HG02678 (cell line): Measurements from ENCODE around the gene HOXB7.

Experiments
- ATAC-seq: cut with Tn5 transposase; IDR thresholded peaks from one replicate; pipeline ENCODE4 v1.9.1; 2021; ENCODE audit warnings: mild to moderate bottlenecking, moderate library complexity; ENCODE audit not compliant: unreplicated experiment

The HOXB7 gene

DNA sequence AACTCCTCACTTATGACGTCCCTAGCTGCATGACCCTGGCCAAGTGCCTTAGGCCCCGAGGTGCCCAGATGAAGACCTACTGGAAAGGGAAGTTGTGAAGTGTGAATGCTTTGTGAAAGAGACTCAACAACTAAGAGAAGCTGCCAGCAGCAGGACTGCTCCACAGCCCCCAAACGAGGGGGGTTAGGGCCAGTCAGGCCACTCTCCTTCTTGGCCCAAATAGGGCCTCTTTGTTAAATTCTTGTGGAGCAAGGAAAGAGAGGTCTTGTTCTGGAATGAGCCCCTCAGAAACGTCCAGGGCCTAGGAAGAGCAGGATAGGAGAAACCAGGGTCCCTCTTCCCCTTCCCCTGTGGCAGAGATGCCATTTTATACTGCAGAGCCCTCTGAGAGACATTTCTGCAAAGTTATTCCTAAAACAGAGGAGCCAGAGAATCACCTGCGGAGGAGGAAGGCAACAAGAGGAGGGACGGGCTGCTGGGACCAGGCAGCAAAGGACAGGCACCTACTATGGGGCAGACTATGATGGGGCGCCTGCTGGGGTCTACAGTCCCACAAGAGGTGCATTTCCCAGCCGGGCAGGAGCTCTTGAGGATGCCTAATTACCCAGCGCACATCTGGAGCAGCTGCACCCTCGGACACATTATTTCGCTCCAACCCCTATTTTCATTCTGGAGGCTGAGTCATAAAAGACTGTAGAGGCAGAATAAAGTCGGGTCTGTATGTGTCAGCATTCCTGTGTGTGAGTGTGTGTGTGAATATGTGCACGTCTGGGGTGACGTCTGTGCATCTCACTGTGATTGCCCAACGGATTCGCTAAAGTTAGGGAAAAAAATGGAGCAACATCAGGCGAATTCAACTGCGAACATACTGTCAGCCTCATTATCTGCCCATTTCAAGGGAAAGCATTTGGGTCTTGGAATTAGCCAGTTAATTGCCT lies 26.8 kb upstream of the HOXB7 start:
- ATAC-seq: no peak

DNA sequence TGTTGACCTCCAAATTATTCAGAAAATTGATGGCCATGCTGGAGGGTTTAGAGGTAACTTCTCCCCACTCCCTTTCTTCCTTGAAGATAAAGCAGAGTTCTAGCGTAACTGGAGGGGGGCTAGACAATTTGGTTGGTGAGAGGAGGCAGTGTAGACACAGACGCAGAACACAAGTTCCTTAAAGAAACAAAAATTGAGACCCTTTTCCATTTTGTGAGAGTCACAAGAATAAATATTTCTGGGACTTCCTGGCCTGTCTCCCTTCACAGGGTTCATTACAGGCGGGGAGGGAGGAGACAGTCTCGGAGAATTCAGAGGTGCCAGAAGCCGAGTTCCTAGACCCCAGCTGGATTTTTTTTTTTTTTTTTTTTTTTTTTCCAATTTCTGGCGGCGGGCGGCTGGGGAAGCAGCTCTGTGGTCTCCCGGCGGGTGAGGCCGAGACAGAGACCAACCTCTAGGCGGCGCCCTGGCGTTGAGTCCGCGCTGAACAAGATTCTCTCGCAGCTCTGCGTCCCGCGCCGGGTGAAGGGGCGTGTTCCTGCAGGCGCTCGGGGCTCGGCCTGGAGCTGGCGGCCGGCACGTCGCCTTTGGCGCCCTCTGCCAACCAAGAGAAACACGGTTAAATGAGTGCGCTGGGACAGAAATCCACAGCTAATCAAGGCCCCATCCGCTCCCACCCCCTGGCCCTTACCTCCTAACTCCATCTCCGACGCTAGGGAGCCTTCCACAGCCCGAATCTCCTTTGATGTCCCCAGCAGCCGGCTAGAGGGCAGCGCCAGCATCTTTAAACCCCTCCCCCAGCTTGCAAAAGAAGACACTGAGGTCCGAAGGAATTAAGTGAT lies 25.6 kb upstream of the HOXB7 start:
- ATAC-seq: no peak

DNA sequence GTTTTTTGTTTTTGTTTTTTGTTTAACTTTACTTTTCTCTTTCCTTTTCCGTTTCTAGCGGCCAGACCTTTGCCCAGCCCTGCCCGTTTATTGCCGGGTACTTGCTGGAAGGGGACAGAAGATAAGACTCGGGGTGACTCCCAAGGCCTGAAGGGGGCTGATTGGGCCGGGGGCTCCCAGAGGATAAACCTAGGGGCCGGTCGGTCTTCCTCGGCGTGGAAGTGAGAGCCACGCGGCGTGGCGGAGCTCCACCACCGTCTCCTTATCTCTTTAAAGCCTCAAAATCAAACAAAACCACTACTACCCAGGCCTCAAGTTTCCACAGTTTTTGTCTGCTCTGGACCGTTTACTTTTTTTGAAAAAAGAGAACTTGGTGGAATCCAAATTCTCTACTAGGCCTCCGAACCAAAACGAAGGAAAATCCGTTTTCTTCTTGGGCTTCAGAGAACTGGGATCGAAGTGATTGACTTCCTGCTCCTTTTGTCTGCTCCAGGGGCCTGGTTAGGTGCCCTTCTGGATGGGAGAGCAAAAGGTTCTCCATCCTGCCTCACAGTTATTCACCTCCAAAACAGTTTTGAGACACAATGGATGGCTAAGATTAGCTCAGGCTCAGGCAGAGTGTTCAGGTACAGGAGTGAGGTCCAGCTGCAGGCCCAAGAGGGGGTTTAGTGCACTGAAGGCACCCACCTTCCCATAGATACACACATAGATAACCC lies 23.8 kb upstream of the HOXB7 start:
- no peak for ATAC-seq

DNA sequence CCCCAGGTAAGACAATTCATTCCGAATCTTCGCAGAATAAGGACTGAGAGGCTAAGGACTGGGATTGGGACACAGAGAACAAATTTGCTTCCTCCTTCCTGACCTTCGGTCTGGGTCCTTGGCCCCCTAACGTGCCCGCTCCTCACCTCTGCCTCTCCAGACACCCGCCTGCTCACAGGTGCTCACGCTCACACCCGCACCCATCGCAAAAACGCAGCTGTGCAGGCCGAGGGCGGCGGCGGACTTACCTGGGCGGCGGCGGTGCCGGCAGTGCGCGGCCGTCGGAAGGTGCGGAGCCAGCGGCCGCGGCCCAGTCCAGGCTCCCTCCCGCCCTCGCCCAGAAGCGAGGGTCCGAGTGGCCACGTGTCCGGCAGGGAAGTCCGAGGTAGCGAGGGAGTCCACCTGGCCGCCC lies 22.5 kb upstream of the HOXB7 start:
- ATAC-seq: no peak

DNA sequence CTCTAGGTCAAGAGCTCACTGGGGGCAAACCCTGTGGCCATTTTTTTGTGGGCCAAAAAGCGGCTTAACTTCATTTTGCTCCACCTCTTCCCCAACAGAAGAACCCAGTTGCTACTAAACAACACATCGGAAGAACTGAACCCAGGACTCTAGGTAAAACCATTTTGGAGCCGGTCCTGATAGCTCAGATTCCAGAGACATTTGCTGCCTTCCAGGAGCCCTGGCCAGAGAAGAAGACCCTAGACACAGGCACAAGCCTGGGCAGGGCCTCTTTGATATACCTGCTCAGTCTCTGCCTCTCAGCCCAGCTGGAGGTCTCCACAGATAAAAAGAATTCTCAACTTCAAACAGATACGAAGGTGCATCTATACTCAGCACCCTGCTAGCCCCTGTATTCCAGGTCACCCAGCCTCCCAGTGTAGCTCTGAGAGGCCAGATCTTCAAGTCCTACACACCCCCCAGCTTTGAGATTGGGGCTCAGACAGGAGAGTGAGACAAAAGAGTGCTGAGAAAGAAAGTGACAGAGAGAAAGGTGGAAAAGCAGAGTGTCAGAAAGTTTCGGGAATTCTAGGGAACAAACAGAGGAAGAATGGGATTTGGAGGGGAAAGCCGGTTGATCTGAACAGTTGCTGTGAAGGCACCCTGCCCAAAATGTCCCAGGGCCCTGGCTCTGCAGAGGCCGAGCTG lies 21.9 kb upstream of the HOXB7 start:
- no peak for ATAC-seq

DNA sequence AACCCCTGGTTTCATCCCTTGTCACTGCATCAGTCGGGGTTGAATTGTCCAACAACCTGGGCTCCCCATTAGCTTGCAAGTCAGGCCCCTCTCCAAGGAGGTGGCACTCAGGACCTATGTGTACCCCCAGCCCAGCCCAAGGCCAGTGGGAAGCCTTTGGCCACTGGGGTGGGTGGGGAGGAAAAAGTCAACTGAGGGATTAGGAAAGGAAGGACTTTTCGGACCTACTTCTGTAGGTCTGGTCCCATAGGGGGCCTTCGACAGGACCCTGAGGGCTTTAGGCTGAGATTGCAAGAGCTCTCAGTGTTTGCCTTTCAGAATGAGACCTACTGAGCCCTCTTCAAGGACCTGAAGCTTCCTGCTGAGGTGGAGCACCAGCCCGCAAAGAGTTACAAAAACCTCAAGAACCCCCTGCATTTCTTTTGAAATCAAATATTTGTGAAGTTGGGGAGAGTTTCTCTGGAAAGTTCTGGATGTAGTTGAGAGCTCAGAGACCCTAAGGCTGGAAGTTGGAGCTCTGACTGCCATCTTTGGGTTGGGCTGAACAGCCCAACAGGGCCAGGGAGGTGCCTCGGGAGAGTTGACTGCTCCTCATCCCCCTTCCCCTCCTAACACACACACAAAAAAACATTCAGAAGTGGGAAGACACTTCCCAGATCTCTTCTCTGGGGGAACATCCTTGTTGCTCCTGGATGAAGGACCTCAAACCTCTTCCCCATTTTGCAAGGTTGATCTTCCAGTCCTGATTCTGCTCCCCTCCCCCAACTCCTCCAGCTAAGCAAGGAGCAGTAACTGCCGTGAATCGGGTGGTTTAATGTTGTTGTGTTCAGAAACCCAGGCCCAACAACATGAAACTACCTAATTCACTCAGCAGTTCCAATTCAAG lies 21.1 kb upstream of the HOXB7 start:
- ATAC-seq: no peak

DNA sequence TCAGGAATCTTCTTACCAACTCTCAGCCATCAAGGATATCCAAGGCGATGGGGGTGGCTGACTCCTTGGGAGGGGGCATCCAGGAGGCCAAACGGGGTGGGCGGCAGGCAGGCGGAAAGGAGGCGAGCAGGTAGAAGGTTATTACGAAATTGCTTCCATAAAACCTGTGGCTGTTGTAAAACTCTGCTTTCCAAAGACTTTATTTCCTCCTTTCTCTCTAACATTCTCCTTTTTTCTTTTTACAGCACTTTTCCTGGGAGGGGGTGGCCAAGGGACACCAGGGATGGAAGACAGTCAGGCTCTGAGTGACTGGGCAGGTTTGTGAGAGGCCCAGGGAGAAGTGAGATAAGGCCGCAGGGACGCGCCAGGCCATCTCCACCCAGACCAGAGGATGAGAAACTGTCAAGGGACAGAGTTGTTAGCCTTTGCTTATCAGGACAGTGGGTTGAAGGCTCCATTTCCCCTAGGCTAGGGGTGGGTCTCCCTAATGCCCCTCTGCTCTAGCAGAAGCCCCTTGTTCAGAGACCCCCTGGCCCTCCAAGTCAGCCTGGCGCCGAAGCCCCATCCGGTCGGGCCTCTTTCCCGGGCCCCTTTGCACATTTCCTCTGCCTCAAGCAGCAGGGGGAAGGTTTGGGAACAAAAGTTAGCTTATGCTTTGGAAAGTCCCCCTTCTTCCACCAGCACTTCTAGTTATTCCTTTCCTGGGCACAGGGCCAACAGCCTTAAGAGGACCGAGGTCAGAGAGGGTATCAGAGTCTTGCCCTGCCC lies 20.3 kb upstream of the HOXB7 start:
- ATAC-seq: no peak

DNA sequence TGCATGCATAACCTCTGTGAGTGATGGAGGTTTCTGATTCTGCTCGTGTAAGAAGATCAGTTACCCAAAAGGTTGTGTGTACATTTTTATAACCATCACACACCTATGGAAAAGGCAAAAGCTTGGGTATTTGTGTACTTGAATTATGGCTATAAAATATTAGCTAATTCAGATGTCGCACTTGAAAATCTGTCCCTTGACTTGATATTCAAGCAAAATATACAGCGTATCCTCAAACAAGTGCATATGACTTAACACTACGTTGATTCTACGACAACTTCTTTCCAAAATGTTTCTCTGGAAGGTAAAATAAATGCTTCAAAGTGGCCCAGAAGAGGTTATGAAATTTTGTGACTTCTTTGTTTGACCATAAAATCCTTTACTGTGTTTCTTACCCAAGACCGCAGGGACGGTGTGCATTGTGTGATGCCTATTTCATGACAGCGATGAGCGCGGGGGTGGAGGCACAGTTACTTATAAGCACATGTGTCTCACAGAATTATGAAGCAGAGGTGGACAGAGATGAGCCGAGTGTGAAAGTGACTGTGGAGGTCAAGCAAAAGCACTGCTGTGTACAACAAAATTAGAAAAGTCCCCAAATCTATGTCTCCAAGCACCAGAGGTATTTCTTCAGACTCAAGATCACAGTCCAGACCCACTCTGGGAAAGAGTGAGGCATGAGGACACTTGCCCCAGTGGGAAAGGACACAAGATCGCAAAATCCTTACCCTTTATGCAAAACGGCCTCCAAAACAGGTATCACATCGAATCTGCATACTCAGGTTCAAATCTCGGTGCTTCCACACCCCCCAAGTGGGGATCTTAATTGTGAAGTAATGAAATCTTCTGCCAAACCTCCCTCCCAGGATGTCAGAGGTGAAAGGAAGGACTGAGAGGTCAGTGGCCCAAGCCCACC lies 19.4 kb upstream of the HOXB7 start:
- no peak for ATAC-seq

DNA sequence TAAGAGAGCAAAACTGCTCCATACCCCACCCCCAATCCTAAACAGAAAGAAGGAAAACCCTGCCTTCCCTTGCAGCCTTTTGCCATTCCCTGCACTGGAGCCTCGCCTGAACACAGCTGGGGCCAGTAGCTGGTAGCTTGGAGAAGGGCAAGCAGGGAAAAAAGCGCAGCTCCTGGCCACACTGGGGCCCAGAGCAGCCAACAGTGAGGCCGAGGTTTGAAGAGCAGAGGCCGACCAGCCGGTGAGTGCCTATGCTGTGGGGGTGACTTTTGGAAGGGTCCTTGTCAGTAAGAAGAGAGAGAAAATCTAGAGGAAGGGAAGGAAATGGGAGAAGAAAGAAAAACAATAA lies 18.6 kb upstream of the HOXB7 start:
- no peak for ATAC-seq

DNA sequence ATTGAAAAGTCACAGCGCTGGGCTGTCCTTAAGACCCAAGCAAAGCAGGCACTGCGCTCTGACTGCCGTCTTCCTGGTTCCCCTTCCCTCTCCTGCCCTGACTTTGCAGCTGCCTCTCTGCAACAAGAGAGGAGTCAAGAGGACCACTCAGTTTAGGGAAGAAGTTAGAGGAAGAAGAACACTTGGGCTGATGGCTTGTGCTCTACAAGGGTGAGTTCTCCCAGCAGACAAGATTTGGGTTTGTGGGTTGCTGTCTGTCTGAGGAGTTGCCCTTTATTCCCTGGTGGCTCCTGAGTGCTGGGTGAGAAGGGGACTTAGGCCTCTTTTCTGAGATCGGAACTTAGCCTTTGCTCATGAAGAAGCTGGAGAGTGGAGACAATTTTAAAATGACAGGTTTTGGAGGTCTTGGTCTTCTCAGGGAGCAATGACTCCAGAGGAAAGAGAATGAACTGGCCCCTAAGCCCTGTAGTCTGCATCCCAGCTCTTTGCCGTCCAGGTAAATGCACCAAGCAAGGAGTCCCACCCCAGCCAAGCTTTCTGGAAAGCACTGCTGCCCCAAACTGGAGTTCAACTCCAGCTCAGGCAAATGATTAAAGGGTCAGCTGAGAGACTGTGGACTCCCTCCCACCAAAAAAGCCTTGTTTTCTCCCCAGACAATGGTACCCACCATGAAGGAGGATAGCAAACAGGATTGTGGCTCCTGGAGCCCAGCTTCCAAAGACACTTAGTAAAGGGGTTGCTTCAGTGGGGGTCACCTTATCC lies 18.0 kb upstream of the HOXB7 start:
- no peak for ATAC-seq

DNA sequence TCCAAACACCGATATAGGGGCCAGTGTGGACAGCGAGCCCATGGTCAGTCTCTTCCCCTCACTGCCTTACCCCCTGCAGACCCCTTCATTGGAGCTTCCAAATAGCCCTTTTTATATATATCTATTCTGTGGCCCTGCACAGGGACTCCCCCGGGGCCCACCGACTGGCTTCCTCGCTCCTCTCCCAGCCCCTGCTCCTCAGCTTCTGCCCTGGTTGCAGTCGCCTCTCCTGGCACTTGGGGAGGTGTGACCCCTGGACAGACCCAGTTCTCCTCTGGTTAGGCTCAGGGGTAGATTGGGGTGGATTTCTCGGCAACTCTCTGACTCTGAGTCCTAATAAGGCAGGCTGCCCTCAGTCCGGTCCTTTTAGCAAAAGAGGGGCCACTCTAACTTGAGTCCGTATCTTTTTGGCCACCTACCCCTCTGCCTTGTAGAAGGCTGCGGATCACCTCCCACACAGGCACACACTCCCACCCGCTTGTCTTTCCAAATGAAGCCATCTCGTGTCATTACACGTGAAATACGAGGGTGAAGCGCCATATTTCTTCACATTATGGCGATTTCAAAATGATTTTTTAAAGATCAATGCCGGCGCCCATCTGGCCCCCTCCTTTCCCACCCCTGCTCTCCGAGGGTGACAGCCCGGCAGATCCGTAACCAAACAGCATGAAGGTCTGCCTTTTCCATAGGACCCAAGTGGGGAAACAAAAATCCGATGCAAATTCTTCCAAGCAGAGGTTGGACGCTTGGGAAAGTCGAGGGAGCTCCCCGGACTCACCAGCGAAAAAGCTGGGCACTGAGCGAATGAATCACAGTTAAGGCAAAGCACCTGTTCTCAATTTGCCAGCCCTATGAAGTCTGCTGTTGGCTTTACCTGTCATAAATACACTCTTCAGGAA lies 17.1 kb upstream of the HOXB7 start:
- no peak for ATAC-seq

DNA sequence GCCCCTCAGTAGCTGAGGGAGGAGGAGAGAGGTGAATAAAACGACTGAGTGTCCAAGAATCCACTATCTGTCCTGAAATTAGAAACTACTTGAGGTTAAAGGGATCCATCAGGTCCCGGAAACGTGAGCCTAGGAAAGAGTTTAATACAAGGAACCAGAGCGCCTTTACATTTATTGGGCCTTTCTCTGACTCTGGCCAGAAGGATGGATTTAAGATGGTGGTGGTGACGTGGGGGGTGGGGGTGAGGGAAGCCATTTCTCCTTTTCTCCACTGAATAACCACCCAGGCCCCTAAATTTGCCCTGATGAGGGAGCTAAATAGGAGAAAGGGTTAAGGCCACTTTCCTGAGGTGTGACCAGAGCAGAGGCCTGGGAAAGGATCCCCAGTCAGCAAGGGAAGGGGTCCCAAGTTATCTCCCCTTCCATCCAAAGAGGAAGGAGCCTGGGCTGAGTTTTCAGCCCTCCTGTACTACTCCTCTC lies 16.3 kb upstream of the HOXB7 start:
- ATAC-seq: no peak

DNA sequence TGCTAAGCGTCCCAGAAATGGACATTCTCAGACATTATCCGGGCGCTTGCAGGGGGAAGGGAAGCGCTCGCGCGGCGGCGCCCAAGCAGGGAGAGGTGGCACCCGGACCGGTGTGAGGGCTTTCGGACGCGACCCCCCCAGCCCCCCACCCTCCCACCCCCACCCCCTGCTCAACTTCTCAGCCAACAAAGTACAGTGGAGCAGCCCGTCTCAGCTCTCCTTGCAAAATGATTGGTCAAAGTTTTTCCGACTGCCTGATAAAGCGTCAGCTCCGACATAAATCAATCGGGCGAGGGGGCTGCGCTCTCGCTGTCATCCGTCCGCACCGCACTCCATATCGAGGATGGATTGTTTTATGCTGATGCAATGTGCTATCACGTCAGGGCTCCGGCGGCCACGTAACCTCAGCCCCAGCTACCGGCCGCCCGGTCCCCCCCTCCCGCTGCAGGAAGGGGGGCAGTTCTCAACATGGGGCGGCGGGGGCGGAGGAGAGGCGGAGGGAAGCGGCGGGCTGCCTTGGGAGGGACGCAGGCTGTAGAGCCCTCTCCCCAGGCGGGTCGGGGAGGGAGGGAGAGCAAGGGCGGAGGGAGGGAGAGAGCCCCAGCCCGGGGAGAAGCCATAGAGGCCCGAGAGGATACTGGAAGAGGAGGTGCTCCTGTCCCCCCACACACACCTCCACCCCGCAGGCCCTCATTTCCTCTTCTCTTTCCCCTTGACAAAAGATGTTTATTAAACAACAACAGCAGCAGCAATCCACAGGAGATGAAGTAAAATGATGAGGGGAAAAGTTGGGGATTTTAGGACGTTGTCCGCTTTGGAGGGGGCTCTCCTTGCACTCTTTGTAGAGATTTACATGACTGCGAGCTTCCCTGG lies 15.7 kb upstream of the HOXB7 start, which contains the start of gene HOXB9:
Gene HOXB9 (minus strand): TSS at position 114 of the 873 bp plus-strand sequence. CDS start 89 bp downstream, at position 25.
- ATAC-seq: no peak

DNA sequence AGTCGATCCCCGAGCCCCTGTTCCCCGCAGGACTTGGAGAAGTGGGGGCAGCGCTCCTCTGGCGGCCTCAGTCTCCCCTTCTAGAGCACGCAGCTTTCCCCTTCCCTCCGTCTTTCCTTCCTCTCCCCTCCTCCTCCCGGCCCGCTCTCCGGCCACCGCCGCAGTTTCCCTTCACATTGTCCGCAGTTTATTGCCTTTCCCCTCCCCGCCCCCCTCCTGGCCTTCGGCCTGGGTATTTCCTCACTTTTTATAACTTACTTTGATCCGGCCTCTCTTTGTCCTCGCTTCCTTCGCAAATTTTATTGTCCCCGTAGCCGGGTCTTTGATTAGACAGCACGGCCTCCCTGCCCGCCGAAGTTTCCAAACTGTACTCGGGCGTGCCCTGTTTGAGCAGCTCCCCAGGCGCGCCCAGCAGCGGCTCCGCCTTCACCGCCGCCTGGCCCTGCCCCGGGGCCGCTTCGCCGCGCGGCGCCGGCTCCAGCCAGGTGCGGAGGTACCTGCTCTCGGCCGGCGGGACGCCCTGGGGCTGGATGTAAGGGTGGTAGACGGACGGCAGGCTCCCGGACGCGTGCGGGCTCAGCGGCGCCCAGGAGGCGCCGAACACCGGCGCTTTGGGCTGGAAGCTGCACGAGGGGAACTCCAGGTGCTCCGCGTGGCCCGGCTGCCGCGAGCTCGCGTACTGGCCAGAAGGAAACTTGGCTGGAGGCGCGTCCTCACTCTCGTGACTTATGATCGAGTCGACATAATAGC lies 14.9 kb upstream of the HOXB7 start:
- no peak for ATAC-seq
